Trophoblast cell (in vitro differentiated cells and primary cell): ENCODE measurements around the gene SLC16A10.

Experiments
- DNase-seq, 2 donors: peaks; one replicate each; pipeline ENCODE4 v3.0.0-alpha.2; 2016
- H2AFZ ChIP-seq: 2 replicates; pipeline ENCODE4 v1.6.1; 2013; ENCODE audit warnings: low read length, moderate library complexity, mild to moderate bottlenecking; ENCODE audit not compliant: insufficient read depth, poor library complexity
- H2AK5ac ChIP-seq: 2 replicates; pipeline ENCODE4 v1.6.1; 2013; ENCODE audit warnings: mild to moderate bottlenecking, low read length
- H2BK120ac ChIP-seq: 2 replicates; pipeline ENCODE4 v1.6.1; 2013; ENCODE audit warnings: low read length, mild to moderate bottlenecking, moderate library complexity; ENCODE audit not compliant: insufficient read depth, poor library complexity
- H2BK12ac ChIP-seq: 2 replicates; pipeline ENCODE4 v1.6.1; 2013; ENCODE audit warnings: mild to moderate bottlenecking, low read length, moderate library complexity
- H2BK5ac ChIP-seq: 2 replicates; pipeline ENCODE4 v1.6.1; 2013; ENCODE audit warnings: low read length, low read depth, moderate library complexity, mild to moderate bottlenecking; ENCODE audit not compliant: poor library complexity
- H3K14ac ChIP-seq: 2 replicates; pipeline ENCODE4 v1.6.1; 2013; ENCODE audit warnings: mild to moderate bottlenecking, low read length
- H3K18ac ChIP-seq: 2 replicates; pipeline ENCODE4 v1.6.1; 2013; ENCODE audit warnings: mild to moderate bottlenecking, low read length
- H3K23ac ChIP-seq: 2 replicates; pipeline ENCODE4 v1.6.1; 2013; ENCODE audit warnings: low read length
- H3K27ac ChIP-seq: 2 replicates; pipeline ENCODE4 v1.5.1; 2013; ENCODE audit warnings: low read depth, mild to moderate bottlenecking, inconsistent platforms, low read length, moderate library complexity
- H3K27me3 ChIP-seq: 2 replicates; pipeline ENCODE4 v1.6.1; 2013; ENCODE audit warnings: inconsistent platforms, mild to moderate bottlenecking, low read length, moderate library complexity; ENCODE audit not compliant: insufficient read depth
- H3K36me3 ChIP-seq, 2 experiments: 1 replicate in 1 of 2; 2 replicates in 1 of 2; pipeline ENCODE4 v1.6.1; 2013; ENCODE audit warnings: low read length in 2 of 2, mild to moderate bottlenecking in 2 of 2, moderate library complexity in 1 of 2; ENCODE audit not compliant: insufficient read depth in 2 of 2, control insufficient read depth in 1 of 2
- H3K4ac ChIP-seq: 2 replicates; pipeline ENCODE4 v1.6.1; 2013; ENCODE audit warnings: low read depth, mild to moderate bottlenecking, low read length, moderate library complexity
- H3K4me1 ChIP-seq, 2 experiments: 1 replicate in 1 of 2; 2 replicates in 1 of 2; pipeline ENCODE4 v1.6.1; 2013; ENCODE audit warnings: low read length in 2 of 2, mild to moderate bottlenecking in 2 of 2, moderate library complexity in 1 of 2; ENCODE audit not compliant: insufficient read depth in 2 of 2, control insufficient read depth in 1 of 2
- H3K4me2 ChIP-seq: 2 replicates; pipeline ENCODE4 v1.6.1; 2013; ENCODE audit warnings: inconsistent platforms, mild to moderate bottlenecking, low read length, moderate library complexity
- H3K4me3 ChIP-seq: 2 replicates; pipeline ENCODE4 v1.5.1; 2013; ENCODE audit warnings: mild to moderate bottlenecking, low read depth, low read length, inconsistent platforms
- H3K79me1 ChIP-seq: one replicate; pipeline ENCODE4 v1.6.1; 2013; ENCODE audit warnings: low read length
- H3K79me2 ChIP-seq: 2 replicates; pipeline ENCODE4 v1.6.1; 2013; ENCODE audit warnings: low read length, mild to moderate bottlenecking; ENCODE audit not compliant: control insufficient read depth, insufficient read depth, poor library complexity
- H3K9ac ChIP-seq: 2 replicates; pipeline ENCODE4 v1.6.1; 2013; ENCODE audit warnings: mild to moderate bottlenecking, low read length
- H3K9me3 ChIP-seq: 2 replicates; pipeline ENCODE4 v1.6.1; 2013; ENCODE audit warnings: low read depth, mild to moderate bottlenecking, control low read depth, inconsistent platforms, low read length; ENCODE audit not compliant: insufficient read depth
- H4K12ac ChIP-seq: 2 replicates; pipeline ENCODE4 v1.6.1; 2013; ENCODE audit warnings: low read depth, mild to moderate bottlenecking, low read length, moderate library complexity
- H4K8ac ChIP-seq: 2 replicates; pipeline ENCODE4 v1.6.1; 2013; ENCODE audit warnings: low read depth, mild to moderate bottlenecking, low read length, moderate library complexity
- H4K91ac ChIP-seq: one replicate; pipeline ENCODE4 v1.6.1; 2013; ENCODE audit warnings: low read depth, mild to moderate bottlenecking, low read length, moderate library complexity
- WGBS: extraction: QIAGEN DNeasy Blood & Tissue Kit; methylation state at CpG from one replicate; pipeline ENCODE4 v1.1.7; 2013; ENCODE audit warnings: missing lambda C conversion rate; ENCODE audit not compliant: insufficient read length, insufficient coverage; ENCODE audit errors: extremely low coverage; 5-methylcytosine and 5-hydroxymethylcytosine counted together

Gene SLC16A10

GRCh38 chr6:111198841-111199240 lies 111.5 kb downstream of the SLC16A10 start:
- Histone ChIP-seq H3K4ac (no peak overlapping the region), H3K36me3 (no peaks in the 10 kb centered on the region), H3K27ac (no peak overlapping the region), H2AK5ac (no peak overlapping the region), H3K9ac (no peak overlapping the region), H3K14ac (no peak overlapping the region), H3K4me3 (no peak overlapping the region), H4K12ac (no peak overlapping the region), H3K23ac (no peak overlapping the region), H3K4me1 (no peaks in the 10 kb centered on the region), H4K8ac (no peak overlapping the region), H2BK120ac (no peak overlapping the region), H4K91ac (no peak overlapping the region), H3K79me2 (no peaks in the 10 kb centered on the region), H2BK5ac (no peak overlapping the region), H3K79me1 (no peaks in the 10 kb centered on the region), H3K4me2 (no peak overlapping the region), H3K27me3 (no peaks in the 10 kb centered on the region), H2BK12ac (no peak overlapping the region), H3K18ac (no peak overlapping the region), H2AFZ (no peak overlapping the region), H3K9me3 (no peaks in the 10 kb centered on the region)
- no CpG with 5 or more reads among the region's 3 CpGs for WGBS
- no peak for DNase-seq

- H3K9ac ChIP-seq: no peak overlapping the region
- H3K4me3 ChIP-seq: no peak overlapping the region
- H4K8ac ChIP-seq: no peak overlapping the region
- H4K91ac ChIP-seq: no peak overlapping the region
- no peaks in the 10 kb centered on the region for H3K79me1 ChIP-seq
- H3K79me2 ChIP-seq: no peaks in the 10 kb centered on the region
- H3K4ac ChIP-seq: no peak overlapping the region
- no peak for DNase-seq
- H4K12ac ChIP-seq: no peak overlapping the region
- no peak overlapping the region for H3K27ac ChIP-seq
- no peak overlapping the region for H3K18ac ChIP-seq
- WGBS: no CpG with 5 or more reads among the region's 1 CpG
- H3K4me1 ChIP-seq: no peaks in the 10 kb centered on the region
- H2AK5ac ChIP-seq: no peak overlapping the region
- H3K14ac ChIP-seq: no peak overlapping the region
- no peak overlapping the region for H2AFZ ChIP-seq
- no peak overlapping the region for H2BK5ac ChIP-seq
- H2BK12ac ChIP-seq: no peak overlapping the region
- H3K9me3 ChIP-seq: no peaks in the 10 kb centered on the region
- H2BK120ac ChIP-seq: no peak overlapping the region
- H3K36me3 ChIP-seq: no peaks in the 10 kb centered on the region
- no peak overlapping the region for H3K23ac ChIP-seq
- H3K4me2 ChIP-seq: no peak overlapping the region
- H3K27me3 ChIP-seq: no peaks in the 10 kb centered on the region
Observed at GRCh38 chr6:111199935-111200334, 112.6 kb downstream of the SLC16A10 start.

GRCh38 chr6:111200350-111201243 lies 113.3 kb downstream of the SLC16A10 start:
- no peaks in the 10 kb centered on the region for H3K9me3 ChIP-seq
- H3K4me2 ChIP-seq: no peak overlapping the region
- H3K36me3 ChIP-seq: no peaks in the 10 kb centered on the region
- H3K27ac ChIP-seq: no peak overlapping the region
- no peaks in the 10 kb centered on the region for H3K4me1 ChIP-seq
- H4K12ac ChIP-seq: no peak overlapping the region
- H3K18ac ChIP-seq: no peak overlapping the region
- H3K4ac ChIP-seq: no peak overlapping the region
- no peak overlapping the region for H4K8ac ChIP-seq
- H3K4me3 ChIP-seq: no peak overlapping the region
- H2AK5ac ChIP-seq: no peak overlapping the region
- H2BK5ac ChIP-seq: no peak overlapping the region
- no peak overlapping the region for H2BK12ac ChIP-seq
- H2AFZ ChIP-seq: no peak overlapping the region
- no peaks in the 10 kb centered on the region for H3K79me1 ChIP-seq
- no peak overlapping the region for H3K14ac ChIP-seq
- WGBS: no CpG with 5 or more reads among the region's 8 CpGs
- no peak overlapping the region for H3K9ac ChIP-seq
- H3K79me2 ChIP-seq: no peaks in the 10 kb centered on the region
- no peak for DNase-seq
- no peak overlapping the region for H2BK120ac ChIP-seq
- H3K23ac ChIP-seq: no peak overlapping the region
- H4K91ac ChIP-seq: no peak overlapping the region
- H3K27me3 ChIP-seq: no peaks in the 10 kb centered on the region

- Histone ChIP-seq H3K79me2 (no peaks in the 10 kb centered on the region), H3K4me3 (no peak overlapping the region), H2BK12ac (no peak overlapping the region), H3K4me1 (no peaks in the 10 kb centered on the region), H3K9ac (no peak overlapping the region), H3K18ac (no peak overlapping the region), H3K4me2 (no peak overlapping the region), H3K27me3 (no peaks in the 10 kb centered on the region), H4K12ac (no peak overlapping the region), H3K4ac (no peak overlapping the region), H4K8ac (no peak overlapping the region), H2AK5ac (no peak overlapping the region), H3K9me3 (no peaks in the 10 kb centered on the region), H2BK5ac (no peak overlapping the region), H2BK120ac (no peak overlapping the region), H3K14ac (no peak overlapping the region), H3K23ac (no peak overlapping the region), H3K27ac (no peak overlapping the region), H4K91ac (no peak overlapping the region), H3K79me1 (no peaks in the 10 kb centered on the region), H3K36me3 (no peaks in the 10 kb centered on the region), H2AFZ (no peak overlapping the region)
- DNase-seq: no peak
- WGBS: no CpG with 5 or more reads among the region's 1 CpG
Observed at GRCh38 chr6:111201244-111201554, 113.9 kb downstream of the SLC16A10 start.
